HG02588 (cell line): ENCODE measurements around the gene CAMTA1.

Experiments used
- ATAC-seq: cut with Tn5 transposase; IDR thresholded peaks from one replicate; pipeline ENCODE4 v1.9.1; 2021; ENCODE audit warnings: mild to moderate bottlenecking, moderate library complexity; ENCODE audit not compliant: unreplicated experiment

The CAMTA1 gene

GRCh38 chr1:7348073-7348472 is 562.8 kb downstream of the CAMTA1 start:
- no peak for ATAC-seq

GRCh38 chr1:7348580-7348979 is 563.3 kb downstream of the CAMTA1 start:
- ATAC-seq: no peak

DNA sequence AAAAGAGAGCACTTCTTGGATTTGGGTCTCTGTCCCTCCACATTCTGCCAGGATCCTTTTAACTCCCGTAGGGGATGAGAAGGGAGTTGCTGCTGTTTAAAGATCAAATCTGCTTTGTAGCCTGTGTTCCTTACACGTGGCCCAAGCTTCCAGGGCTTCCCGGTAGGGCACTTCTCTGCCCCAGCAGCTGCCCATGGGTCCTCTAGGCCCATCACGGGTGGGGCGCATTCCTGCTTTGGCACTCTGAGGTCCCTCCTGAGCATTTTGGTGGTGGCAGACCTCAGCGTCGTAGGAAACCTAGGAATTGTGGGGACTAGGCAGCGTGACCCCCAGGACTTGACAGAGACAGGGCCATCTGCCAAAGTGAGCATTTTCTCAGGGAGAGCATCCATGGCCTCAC is 565.5 kb downstream of the CAMTA1 start:
- no peak for ATAC-seq

GRCh38 chr1:7351649-7352048 is 566.4 kb downstream of the CAMTA1 start:
- ATAC-seq: no peak

DNA sequence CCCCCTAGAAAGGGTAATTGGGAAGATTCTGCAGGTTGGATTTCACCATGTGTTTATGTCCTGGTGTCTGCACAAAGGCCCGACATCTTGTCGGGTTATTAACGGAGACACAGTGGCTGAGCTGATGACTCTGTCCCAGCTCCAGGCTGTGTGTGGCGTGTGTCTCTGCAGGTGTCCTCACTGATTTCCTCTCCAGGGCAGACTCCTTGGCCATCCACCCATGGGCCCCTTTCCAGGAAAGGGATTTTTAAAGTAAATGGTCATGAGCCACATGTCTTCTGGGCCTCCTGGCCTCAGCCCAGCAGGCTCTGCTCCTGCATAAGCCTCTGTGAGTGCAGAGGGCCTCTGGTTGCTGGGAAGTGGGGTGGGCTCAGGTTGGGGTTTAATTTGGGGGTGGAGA is 567.1 kb downstream of the CAMTA1 start:
- ATAC-seq: no peak

GRCh38 chr1:7352974-7353373 is 567.7 kb downstream of the CAMTA1 start:
- ATAC-seq: no peak

- no peak for ATAC-seq
Measured at GRCh38 chr1:7355646-7356045, 570.4 kb downstream of the CAMTA1 start.

DNA sequence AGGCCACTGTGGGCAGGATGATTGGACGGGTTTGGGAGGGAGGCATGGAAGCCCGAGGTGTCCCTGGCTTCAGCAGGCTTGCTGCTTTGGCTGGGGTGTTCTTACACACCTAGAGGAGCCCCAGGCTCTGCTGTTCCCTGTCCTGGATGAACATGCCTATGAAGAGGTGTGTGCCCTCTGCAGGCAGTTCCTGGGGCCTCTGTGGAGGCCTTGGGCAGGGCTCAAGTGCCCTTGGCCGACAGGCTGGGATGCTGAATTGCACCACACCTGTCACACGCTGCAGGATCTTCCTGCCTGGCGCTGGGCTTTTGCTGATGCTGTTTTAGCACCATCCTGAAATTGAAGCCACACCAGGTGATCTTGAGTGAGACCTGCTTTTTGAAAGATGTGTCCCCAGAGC is 570.8 kb downstream of the CAMTA1 start:
- no peak for ATAC-seq

DNA sequence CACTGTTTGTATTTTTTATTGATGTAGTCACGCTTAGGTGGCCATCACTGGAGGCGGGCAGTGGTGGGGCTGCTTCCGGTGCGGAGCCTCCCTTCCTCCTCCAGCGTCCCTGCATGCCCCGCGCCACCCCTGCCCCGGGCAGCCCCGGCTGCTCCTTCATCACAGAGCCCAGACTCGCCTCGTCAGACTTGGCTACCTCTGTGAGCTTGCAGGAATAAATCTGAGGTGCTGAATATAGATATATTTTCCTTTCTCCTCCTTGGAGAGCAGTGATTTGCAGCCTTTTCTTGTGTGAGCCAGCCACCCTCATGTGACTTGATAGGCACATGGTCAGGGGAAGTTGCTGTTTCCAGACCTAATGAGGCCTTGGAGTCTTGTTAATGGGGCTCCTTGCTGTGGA is 573.2 kb downstream of the CAMTA1 start:
- ATAC-seq: no peak

GRCh38 chr1:7360526-7360925 is 575.3 kb downstream of the CAMTA1 start:
- no peak for ATAC-seq

DNA sequence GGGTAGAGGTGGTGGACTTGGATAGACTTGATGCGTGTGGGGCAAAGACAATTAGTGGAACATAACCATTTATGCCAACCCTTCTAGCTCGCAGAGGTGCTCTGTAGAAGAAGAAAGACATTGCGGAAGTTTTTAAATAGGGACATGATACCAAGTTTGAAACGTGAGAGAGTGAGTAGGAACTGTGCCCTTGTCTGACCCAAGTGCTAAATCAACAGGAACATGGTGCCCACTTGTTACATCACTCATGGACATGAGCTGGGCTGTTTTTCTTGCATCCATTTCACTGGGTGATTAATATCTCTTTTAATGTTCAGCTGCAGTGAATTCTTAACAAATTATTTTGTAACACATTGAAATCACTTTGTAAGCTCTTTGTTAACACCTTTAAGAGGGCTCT is 577.7 kb downstream of the CAMTA1 start:
- no peak for ATAC-seq

- ATAC-seq: no peak
Measured at GRCh38 chr1:7363450-7363849, 578.2 kb downstream of the CAMTA1 start.

- no peak for ATAC-seq
Measured at GRCh38 chr1:7365706-7366105, 580.5 kb downstream of the CAMTA1 start.

DNA sequence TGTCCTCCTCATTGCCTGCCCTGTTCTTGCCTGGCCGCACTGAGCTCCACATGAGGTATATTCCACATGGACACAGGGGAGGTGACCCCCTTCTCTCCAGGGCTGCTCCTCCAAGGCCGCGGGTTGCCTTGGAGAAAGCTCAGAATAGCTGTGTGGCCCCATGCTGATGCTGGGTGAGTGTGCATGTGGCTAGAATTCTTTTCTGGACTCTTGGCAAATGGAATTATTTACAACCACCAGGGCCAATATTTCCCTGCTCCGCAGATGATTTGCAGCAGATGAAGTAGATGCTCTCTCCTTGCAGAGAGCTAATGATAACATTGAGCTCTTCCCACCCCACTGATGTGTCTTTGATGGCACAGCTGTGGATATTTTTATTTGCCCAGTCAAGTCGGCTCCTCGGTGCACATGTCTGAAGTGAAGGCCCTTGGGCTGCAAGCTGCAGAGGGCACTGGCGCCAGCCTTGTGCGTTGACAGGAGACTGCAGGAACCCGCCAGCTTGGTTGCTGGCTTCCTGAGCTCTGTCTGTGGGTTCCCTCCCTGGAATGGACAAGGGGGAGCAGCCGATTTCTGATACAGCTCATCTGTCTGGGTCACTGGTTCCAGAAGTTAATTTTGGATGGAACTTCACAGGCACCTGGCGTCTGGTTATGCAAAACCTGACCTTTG is 581.2 kb downstream of the CAMTA1 start:
- no peak for ATAC-seq

GRCh38 chr1:7366955-7367665 is 581.9 kb downstream of the CAMTA1 start:
- ATAC-seq: no peak

DNA sequence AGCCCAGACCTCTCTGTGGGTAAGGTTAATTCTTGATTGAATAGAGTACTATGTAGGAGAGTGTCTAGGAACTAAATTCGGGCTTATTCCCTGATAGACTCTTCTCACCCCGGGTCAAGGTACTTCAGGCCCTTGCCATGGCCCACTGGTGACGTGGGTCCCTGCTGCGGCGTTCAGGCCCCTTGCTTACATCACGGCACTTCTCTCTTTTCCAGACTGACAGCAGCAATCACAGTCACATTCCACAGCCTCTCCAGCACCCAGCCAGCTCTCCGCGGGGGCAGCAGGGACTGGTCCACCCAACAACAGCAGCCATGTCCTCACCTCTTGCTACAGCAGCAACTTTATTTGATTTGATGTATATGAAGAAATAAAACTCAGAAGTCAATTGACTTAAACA is 584.6 kb downstream of the CAMTA1 start:
- no peak for ATAC-seq

- ATAC-seq: no peak
Measured at GRCh38 chr1:7371926-7372325, 586.7 kb downstream of the CAMTA1 start.

- no peak for ATAC-seq
Measured at GRCh38 chr1:7372477-7373120, 587.3 kb downstream of the CAMTA1 start.

- ATAC-seq: no peak
Measured at GRCh38 chr1:7373251-7373650, 588.0 kb downstream of the CAMTA1 start.

GRCh38 chr1:7373876-7374562 is 588.8 kb downstream of the CAMTA1 start:
- no peak for ATAC-seq

GRCh38 chr1:7374563-7375160 is 589.4 kb downstream of the CAMTA1 start:
- ATAC-seq: no peak
